Hindlimb muscle (tissue), 1 donor: ENCODE results near the gene THRAP3. TPM values are rescaled to one million over a fixed set of nuclear protein-coding genes. Genes with fewer than 3 reads are reported as not detected.
A peak's percentile ranks its signal among the peaks of the same experiment; 100 is the strongest.

ENCODE experiments used
- DNase-seq: peaks from one replicate; pipeline ENCODE4 v3.0.0-alpha.2; 2013
- polyA plus RNA-seq: library from polyadenylated mRNA; unstranded; fragments of 120-200 nt; gene quantifications from one replicate; pipeline ENCODE4 v1.2.1, GENCODE V29; 2013; ENCODE audit not compliant: insufficient read length

THRAP3 gene
- polyA plus RNA-seq, 1 donor, result 99.8 TPM

- DNase-seq, result no peak
Observed at GRCh38 chr1:36301220-36301619, 77.0 kb downstream of the THRAP3 start.

- DNase-seq, result no peak
Observed at GRCh38 chr1:36303244-36303643, 79.0 kb downstream of the THRAP3 start.

GRCh38 chr1:36303650-36304360 is 79.6 kb downstream of the THRAP3 start:
- DNase-seq, result no peak

GRCh38 chr1:36304521-36304920 is 80.3 kb downstream of the THRAP3 start:
- no peak for DNase-seq

DNA sequence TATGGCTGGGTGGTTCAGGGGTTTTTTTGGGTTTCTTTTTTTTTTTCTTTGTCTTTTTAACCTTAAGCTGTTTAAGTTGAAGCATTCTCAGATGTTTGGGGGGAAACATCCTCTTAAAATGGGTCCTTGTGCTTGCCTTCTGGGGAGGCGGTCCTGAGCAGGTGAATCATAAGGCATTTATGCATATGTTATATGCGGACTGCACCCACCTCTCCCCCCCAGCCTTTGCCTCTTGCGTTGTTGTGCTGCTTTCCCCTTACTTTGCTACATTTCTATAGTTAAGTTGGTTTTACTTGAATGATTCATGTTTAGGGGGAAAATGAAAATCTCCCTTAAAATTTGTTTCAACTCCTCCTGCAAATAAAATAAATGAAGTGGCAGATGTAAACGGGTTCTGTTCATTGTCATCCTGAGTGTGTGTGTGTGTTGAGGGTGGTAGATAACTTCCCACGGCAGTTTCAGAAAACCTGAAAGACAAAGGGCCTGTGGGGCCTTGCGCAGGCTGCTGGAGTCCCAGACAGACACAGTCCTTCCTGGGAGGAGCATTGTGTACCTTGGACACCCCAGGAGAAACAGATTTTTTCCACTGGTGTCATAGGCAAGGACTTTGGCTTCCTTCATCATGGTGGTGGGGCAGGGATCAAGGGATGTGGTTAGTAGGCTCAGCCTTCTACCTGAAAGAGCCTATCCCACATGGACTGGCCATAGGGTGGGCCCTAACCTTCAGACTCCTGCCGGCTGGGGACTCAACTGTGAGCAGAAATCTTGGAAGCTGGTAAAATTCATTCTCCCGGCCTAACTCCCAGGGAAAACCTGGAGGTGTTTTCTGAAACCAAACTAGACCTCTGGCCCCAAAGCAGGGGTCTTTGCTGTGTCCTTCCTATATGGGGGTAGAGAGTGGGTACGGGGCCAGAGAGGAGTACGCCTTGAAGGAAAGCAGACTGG is 81.0 kb downstream of the THRAP3 start:
- DNase-seq, result no peak

- no peak for DNase-seq
Observed at GRCh38 chr1:36305915-36306209, 81.6 kb downstream of the THRAP3 start.

- no peak for DNase-seq
Observed at GRCh38 chr1:36306210-36306901, 82.1 kb downstream of the THRAP3 start, which contains the start of gene SH3D21. TSS of gene SH3D21 (plus strand) at chr1:36306368. CDS start at chr1:36306421, 53 bp downstream.

DNA sequence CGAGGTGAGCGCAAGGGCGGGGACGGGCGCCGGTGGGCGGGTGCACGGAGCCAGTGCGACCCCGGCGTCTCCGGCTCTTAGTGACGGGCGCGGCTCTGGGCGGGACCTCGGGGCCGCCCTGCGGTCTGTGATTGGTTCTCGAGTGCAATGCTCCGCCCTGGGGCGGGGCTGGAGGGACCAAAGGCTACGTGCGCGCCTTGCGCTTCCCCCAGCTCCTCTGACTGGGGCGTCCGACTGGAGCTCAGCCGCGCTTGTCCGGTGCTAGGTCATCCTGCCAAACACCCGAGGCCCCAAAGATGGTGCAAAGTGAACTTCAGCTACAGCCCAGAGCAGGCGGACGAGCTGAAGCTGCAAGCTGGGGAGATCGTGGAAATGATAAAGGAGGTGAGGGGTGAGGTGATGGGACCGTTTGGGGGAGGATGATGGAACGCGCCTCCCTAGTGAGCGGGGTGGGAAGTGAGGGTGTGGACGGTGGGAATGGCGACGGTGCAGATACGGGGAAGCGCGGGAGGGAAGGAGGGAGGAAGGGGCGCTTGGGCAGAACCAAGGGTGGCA is 82.7 kb downstream of the THRAP3 start:
- DNase-seq, result peak; percentile 93

- DNase-seq, result no peak
Observed at GRCh38 chr1:36307601-36308330, 83.5 kb downstream of the THRAP3 start.

GRCh38 chr1:36309397-36309796 is 85.2 kb downstream of the THRAP3 start:
- no peak for DNase-seq

- DNase-seq, result no peak
Observed at GRCh38 chr1:36320291-36320761, 96.1 kb downstream of the THRAP3 start.

- DNase-seq, result peak; percentile 36
Observed at GRCh38 chr1:36320767-36321118, 96.5 kb downstream of the THRAP3 start.

DNA sequence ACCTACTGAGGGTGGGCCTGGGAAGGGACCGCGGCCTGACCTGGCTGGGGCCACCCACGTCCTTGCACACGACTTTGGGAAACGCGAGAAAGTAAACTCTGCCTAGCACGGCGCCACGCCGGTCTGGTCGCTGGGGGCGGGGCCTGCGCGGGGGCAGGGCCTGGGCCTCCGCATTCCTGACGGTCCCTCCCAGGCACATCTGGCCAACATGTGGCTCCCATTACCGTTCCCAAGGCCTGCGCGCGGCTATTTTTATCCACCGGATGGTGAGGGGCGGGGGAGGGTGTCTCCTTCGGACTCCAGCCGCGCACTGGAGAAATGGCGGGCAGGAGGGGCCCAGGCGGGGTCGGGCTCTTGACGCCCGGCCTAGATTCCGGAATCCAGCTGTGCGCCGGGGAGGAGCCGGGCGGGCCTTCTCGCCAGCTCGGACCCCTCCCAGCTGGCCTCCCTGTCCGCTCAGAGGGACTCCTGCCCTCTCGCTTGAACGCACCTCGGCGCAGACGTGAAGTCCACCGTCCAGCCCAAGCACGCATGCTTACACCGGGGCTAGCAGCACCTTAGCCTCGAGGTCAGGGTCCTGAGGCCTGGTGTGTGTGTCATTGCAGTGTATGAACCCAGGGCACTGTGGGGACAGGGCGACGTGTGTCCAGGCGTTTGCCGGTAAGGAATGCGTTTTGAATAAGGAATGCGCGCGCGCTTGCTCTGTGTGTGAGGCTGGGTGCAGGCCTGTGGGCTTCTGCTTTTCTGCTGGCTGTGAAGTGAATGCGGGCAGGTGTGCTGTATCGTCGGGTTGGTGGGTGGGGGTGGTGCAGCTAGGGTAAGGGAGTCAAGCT is 97.1 kb downstream of the THRAP3 start:
- peak; percentile 94 for DNase-seq

GRCh38 chr1:36322041-36322785 is 98.0 kb downstream of the THRAP3 start:
- peak; percentile 34 for DNase-seq

DNA sequence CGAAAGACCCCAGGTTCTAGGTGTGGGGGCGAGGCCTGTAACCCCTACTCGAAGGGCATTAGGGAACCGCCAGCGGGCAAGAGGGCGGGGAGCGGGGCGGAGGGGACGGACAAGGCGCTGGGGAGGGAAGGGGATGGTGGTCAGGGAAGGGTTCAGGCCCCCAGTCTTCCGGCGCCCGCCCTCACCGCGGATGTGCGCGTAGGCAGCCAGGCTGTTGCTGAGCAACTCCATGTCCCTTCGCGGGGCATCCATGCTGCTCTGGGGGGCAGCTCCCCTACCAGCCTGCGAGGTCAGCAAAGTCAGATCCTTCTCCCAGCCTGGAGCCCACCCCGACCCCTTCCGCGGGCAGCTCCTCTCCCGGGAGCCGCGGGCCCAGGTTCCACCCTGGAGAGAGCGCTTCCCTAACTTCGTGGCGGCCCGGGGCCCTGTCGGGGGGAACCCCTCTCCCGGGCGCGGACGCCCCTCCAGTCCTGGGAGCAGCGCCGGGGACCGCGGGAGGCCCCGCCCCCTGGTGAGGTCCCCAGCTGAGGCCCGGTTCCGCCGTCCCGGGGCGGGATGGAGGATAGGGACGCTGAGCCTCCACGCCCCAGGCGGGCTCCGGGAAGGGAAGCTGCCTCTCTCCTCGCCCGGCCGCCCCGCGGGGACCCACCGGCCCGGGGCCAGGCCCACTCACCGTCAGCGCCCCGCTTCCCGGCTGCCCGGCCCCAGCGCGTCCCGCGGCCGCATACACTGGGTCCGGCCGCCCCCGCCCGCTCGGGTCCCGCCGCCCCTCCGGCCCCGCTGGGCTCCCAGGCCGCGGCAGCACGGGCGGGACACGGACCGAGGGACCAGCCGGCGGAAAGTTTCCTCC is 98.8 kb downstream of the THRAP3 start:
- DNase-seq, result peak; percentile 54

DNA sequence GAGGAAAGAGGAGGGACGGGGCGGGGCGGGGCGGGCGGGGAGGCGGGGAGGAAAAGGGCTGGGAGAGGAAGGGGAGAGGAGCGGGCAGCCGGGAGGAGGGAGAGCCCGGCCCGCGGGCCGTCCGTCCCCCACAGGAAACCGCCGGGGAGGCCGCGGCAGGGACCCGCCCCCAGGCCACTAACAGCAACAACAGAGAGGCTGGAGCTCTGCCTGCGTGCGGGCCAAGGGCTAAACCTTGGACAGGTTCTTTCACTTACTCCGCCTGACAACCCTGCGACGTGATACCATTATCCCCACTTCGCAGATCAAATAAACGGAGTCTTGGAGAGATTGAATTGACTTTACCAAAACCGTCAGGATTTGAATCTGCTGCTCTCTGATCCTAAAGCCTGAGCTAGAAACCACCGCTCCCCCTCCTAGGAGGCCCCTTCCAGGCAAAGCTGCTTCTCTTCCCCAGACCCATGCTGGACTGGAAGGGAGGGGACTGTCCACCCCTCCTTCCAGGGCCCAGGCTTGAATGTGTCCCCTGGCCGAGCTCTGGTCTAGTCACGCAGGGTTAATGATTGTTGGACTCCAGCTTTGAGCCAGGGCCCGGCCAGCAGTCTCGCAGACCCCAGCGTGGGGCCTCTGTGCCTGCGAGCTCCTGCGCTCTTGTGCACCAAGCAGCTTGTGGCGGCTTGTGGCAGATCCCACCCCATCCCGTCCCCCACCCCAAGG is 99.6 kb downstream of the THRAP3 start, which contains the start of gene EVA1B:
TSS of gene EVA1B (minus strand) at position 10 of the 717 bp plus-strand sequence. CDS start 608 bp downstream, outside the sequence.
- peak; percentile 87 for DNase-seq

GRCh38 chr1:36324353-36324703 is 100.1 kb downstream of the THRAP3 start:
- no peak for DNase-seq

DNA sequence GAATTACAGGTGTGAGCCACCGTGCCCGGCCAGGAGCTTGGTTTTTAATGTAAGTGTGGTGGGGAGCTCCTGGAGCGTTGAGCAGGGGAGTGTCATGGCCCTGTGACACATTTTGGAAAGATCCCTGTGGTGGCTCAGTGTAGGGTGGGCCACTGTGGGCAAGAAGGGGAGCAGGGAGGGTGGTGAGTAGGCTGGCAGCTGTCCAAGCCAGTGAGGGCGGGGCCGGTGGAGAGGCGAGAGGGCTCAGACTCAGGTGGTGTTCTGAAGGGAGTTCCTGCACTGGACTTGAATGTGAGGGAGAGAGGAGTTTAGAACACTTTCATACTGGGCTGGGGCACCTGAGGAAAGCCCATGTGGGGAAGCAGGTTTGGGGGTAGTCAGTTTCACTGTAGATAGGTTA is 102.3 kb downstream of the THRAP3 start:
- DNase-seq, result no peak
